Raji (cell line): ENCODE measurements around the gene ADCYAP1R1.

Experiments
- POLR2A ChIP-seq: IDR thresholded peaks from 2 replicates; pipeline ENCODE4 v1.6.1; 2011; ENCODE audit warnings: low read depth, low read length, control low read depth; ENCODE audit not compliant: insufficient read depth

ADCYAP1R1 gene

GRCh38 chr7:31110331-31111108 lies 58.4 kb downstream of the ADCYAP1R1 start:
- no peak for TF ChIP-seq POLR2A

- TF ChIP-seq POLR2A, result no peak
Observed at GRCh38 chr7:31111109-31111451, 59.0 kb downstream of the ADCYAP1R1 start.

GRCh38 chr7:31113660-31114059 lies 61.6 kb downstream of the ADCYAP1R1 start:
- TF ChIP-seq POLR2A, result no peak

GRCh38 chr7:31114593-31115343 lies 62.7 kb downstream of the ADCYAP1R1 start:
- TF ChIP-seq POLR2A, result no peak

GRCh38 chr7:31116615-31117014 lies 64.5 kb downstream of the ADCYAP1R1 start:
- TF ChIP-seq POLR2A, result no peak

GRCh38 chr7:31119249-31119648 lies 67.1 kb downstream of the ADCYAP1R1 start:
- no peak for TF ChIP-seq POLR2A

GRCh38 chr7:31120800-31121513 lies 68.8 kb downstream of the ADCYAP1R1 start:
- TF ChIP-seq POLR2A, result no peak

GRCh38 chr7:31121601-31122000 lies 69.5 kb downstream of the ADCYAP1R1 start:
- TF ChIP-seq POLR2A, result no peak

GRCh38 chr7:31122649-31123058 lies 70.5 kb downstream of the ADCYAP1R1 start:
- no peak for TF ChIP-seq POLR2A

GRCh38 chr7:31123321-31123720 lies 71.2 kb downstream of the ADCYAP1R1 start:
- TF ChIP-seq POLR2A, result no peak

- no peak for TF ChIP-seq POLR2A
Observed at GRCh38 chr7:31123726-31124125, 71.6 kb downstream of the ADCYAP1R1 start.

- no peak for TF ChIP-seq POLR2A
Observed at GRCh38 chr7:31125171-31125570, 73.1 kb downstream of the ADCYAP1R1 start.

GRCh38 chr7:31126976-31127375 lies 74.9 kb downstream of the ADCYAP1R1 start:
- TF ChIP-seq POLR2A, result no peak

- no peak for TF ChIP-seq POLR2A
Observed at GRCh38 chr7:31129067-31129466, 77.0 kb downstream of the ADCYAP1R1 start.

GRCh38 chr7:31133497-31133896 lies 81.4 kb downstream of the ADCYAP1R1 start:
- TF ChIP-seq POLR2A, result no peak
